H1 (cell line): ENCODE results near the gene BMF. TPM values are rescaled to one million over a fixed set of nuclear protein-coding genes. Genes with fewer than 3 reads are reported as not detected.
A peak's percentile ranks its signal among the peaks of the same experiment; 100 is the strongest.
"Not testable (repeated sequence)": the region's sequence is repeated elsewhere in the genome, so short reads cannot be mapped to it uniquely, and the experiment has no call there.

ENCODE experiments used
- CTCF ChIA-PET: fragments of 300-600 bp; sonication (Branson Sonifier 250); formaldehyde crosslinking; loops from one replicate; lab custom pipeline; 2021; ENCODE audit not compliant: partially characterized antibody; lab: Charles Lee
- POLR2A ChIA-PET: fragments of 300-600 bp; sonication (Branson Sonifier 250); formaldehyde crosslinking; loops from one replicate; lab custom pipeline; 2021; ENCODE audit warnings: inconsistent platforms; ENCODE audit not compliant: partially characterized antibody; lab: Charles Lee
- DNase-seq, 2 experiments: peaks; one replicate each; pipeline versions ENCODE4 v3.0.0 to v3.0.0-alpha.2; 2010 to 2022; ENCODE audit warnings: low spot score in 2 of 2, low read depth in 1 of 2, mixed read lengths in 1 of 2
- FAIRE-seq: peaks from 2 replicates; lab custom pipeline; 2011; peaks lifted over from hg19 to GRCh38; lab: Jason Lieb, UNC
- H2AFZ ChIP-seq: 2 replicates; pipeline ENCODE4 v1.8.1; 2012; ENCODE audit warnings: low read length, inconsistent platforms
- H2AK5ac ChIP-seq: 2 replicates; pipeline ENCODE4 v1.6.1; 2013; ENCODE audit warnings: low read depth, low read length
- H2BK120ac ChIP-seq: replicated peaks from 2 replicates; pipeline ENCODE3; 2013; ENCODE audit warnings: low read depth, low read length, inconsistent platforms
- H2BK12ac ChIP-seq: 2 replicates; pipeline ENCODE4 v1.6.1; 2013; ENCODE audit warnings: low read depth, low read length
- H2BK15ac ChIP-seq: 2 replicates; pipeline ENCODE4 v1.6.1; 2013; ENCODE audit warnings: low read length
- H2BK20ac ChIP-seq: 2 replicates; pipeline ENCODE4 v1.6.1; 2013; ENCODE audit warnings: low read length
- H2BK5ac ChIP-seq: 2 replicates; pipeline ENCODE4 v1.6.1; 2013; ENCODE audit warnings: low read depth, low read length
- H3K14ac ChIP-seq: 2 replicates; pipeline ENCODE4 v1.6.1; 2013; ENCODE audit warnings: inconsistent platforms; ENCODE audit not compliant: insufficient read length
- H3K18ac ChIP-seq: 2 replicates; pipeline ENCODE4 v1.6.1; 2013; ENCODE audit warnings: low read length; ENCODE audit errors: extremely low read depth
- H3K23ac ChIP-seq: 2 replicates; pipeline ENCODE4 v1.6.1; 2013; ENCODE audit warnings: inconsistent platforms; ENCODE audit not compliant: insufficient read length
- H3K23me2 ChIP-seq: 2 replicates; pipeline ENCODE4 v1.6.1; 2013; ENCODE audit warnings: low read depth, low read length
- H3K27ac ChIP-seq: 2 replicates; pipeline ENCODE4 v1.6.1; 2011; ENCODE audit warnings: low read depth, low read length, inconsistent platforms
- H3K27me3 ChIP-seq, 4 experiments: replicated peaks in 1 of 4; 1 replicate in 1 of 4; 2 replicates in 3 of 4; pipeline versions ENCODE4 v1.6.1 to v1.8.1; 2011 to 2013; ENCODE audit warnings: low read length in 3 of 4, mild to moderate bottlenecking in 3 of 4, inconsistent platforms in 2 of 4, mixed read lengths in 2 of 4, moderate library complexity in 1 of 4; ENCODE audit not compliant: control insufficient read depth in 3 of 4, insufficient read depth in 3 of 4; ENCODE audit errors: extremely low read depth in 1 of 4
- H3K36me3 ChIP-seq, 4 experiments: 2 replicates each; pipeline versions ENCODE4 v1.6.1 to v1.8.1; 2011 to 2013; ENCODE audit warnings: mild to moderate bottlenecking in 4 of 4, low read length in 3 of 4, moderate library complexity in 2 of 4, control low read depth in 1 of 4, inconsistent platforms in 1 of 4; ENCODE audit not compliant: insufficient read depth in 4 of 4, control insufficient read depth in 2 of 4
- H3K4ac ChIP-seq: replicated peaks from 2 replicates; pipeline ENCODE3; 2013; ENCODE audit warnings: low read length, low read depth, mixed read lengths, inconsistent platforms; ENCODE audit not compliant: insufficient read length
- H3K4me1 ChIP-seq, 4 experiments: replicated peaks in 1 of 4; 1 replicate in 1 of 4; 2 replicates in 3 of 4; pipeline versions ENCODE4 v1.6.1 to v1.8.1; 2011 to 2013; ENCODE audit warnings: low read length in 3 of 4, inconsistent platforms in 2 of 4, mixed read lengths in 1 of 4; ENCODE audit not compliant: insufficient read depth in 4 of 4, control insufficient read depth in 3 of 4
- H3K4me2 ChIP-seq, 2 experiments: 2 replicates each; pipeline versions ENCODE4 v1.6.1 to v1.8.1; 2011 to 2013; ENCODE audit warnings: low read depth in 2 of 2, low read length in 2 of 2, control low read depth in 1 of 2, inconsistent platforms in 1 of 2, mild to moderate bottlenecking in 1 of 2; ENCODE audit not compliant: insufficient read depth in 1 of 2
- H3K4me3 ChIP-seq, 4 experiments: fragments of 200-600, 300-600 bp in 1 of 4; sonication (generic), shearing (Covaris generic), sonication (Bioruptor Twin) in 1 of 4; 2 replicates each; pipeline versions ENCODE4 v1.5.1 to v1.8.1; 2011 to 2016; ENCODE audit warnings: low read length in 4 of 4, low read depth in 3 of 4, control low read depth in 2 of 4, inconsistent platforms in 2 of 4, mild to moderate bottlenecking in 2 of 4, mixed read lengths in 1 of 4, moderate library complexity in 1 of 4; ENCODE audit not compliant: insufficient read depth in 2 of 4; ENCODE audit errors: extremely low read depth in 1 of 4
- H3K56ac ChIP-seq: replicated peaks from 2 replicates; pipeline ENCODE3; 2013; ENCODE audit warnings: low read depth, mild to moderate bottlenecking, mixed read lengths, low read length, inconsistent platforms; ENCODE audit not compliant: insufficient read length
- H3K79me1 ChIP-seq: 2 replicates; pipeline ENCODE4 v1.6.1; 2013; ENCODE audit warnings: low read depth, low read length, control low read depth
- H3K79me2 ChIP-seq, 2 experiments: 2 replicates each; pipeline versions ENCODE4 v1.6.1 to v1.8.1; 2012 to 2013; ENCODE audit warnings: low read length in 2 of 2, mild to moderate bottlenecking in 2 of 2, inconsistent platforms in 1 of 2; ENCODE audit not compliant: insufficient read depth in 2 of 2, control insufficient read depth in 1 of 2
- H3K9ac ChIP-seq, 4 experiments: replicated peaks in 1 of 4; 1 replicate in 1 of 4; 2 replicates in 3 of 4; pipeline versions ENCODE4 v1.6.1 to v1.8.1; 2011 to 2013; ENCODE audit warnings: low read depth in 3 of 4, low read length in 3 of 4, control low read depth in 2 of 4, mild to moderate bottlenecking in 2 of 4, moderate library complexity in 2 of 4, inconsistent platforms in 1 of 4; ENCODE audit errors: extremely low read depth in 1 of 4
- H3K9me3 ChIP-seq, 2 experiments: 2 replicates each; pipeline versions ENCODE4 v1.6.1 to v1.8.1; 2012 to 2013; ENCODE audit warnings: mild to moderate bottlenecking in 2 of 2, moderate library complexity in 2 of 2, control low read depth in 1 of 2, inconsistent platforms in 1 of 2, low read depth in 1 of 2, low read length in 1 of 2, mixed read lengths in 1 of 2; ENCODE audit not compliant: insufficient read depth in 2 of 2
- H4K20me1 ChIP-seq, 2 experiments: replicated peaks in 1 of 2; 2 replicates each; pipeline versions ENCODE3 to v1.8.1; 2011 to 2013; ENCODE audit warnings: inconsistent platforms in 2 of 2, low read length in 2 of 2, mild to moderate bottlenecking in 1 of 2; ENCODE audit not compliant: insufficient read depth in 2 of 2, control insufficient read depth in 1 of 2
- H4K5ac ChIP-seq: 2 replicates; pipeline ENCODE4 v1.6.1; 2013; ENCODE audit warnings: low read length, low read depth, mixed read lengths, inconsistent platforms; ENCODE audit not compliant: insufficient read length
- H4K8ac ChIP-seq: 2 replicates; pipeline ENCODE4 v1.8.0; 2013; ENCODE audit warnings: mild to moderate bottlenecking, moderate library complexity, low read length, inconsistent platforms; ENCODE audit not compliant: insufficient read depth; ENCODE audit errors: extremely low read depth
- H4K91ac ChIP-seq: replicated peaks from 2 replicates; pipeline ENCODE3; 2013; ENCODE audit warnings: low read length, mixed read lengths, inconsistent platforms; ENCODE audit not compliant: insufficient read length
- CEBPB ChIP-seq: IDR thresholded peaks from 2 replicates; pipeline ENCODE4 v1.6.1; 2012; ENCODE audit warnings: low read depth, low read length
- CTBP2 ChIP-seq: IDR thresholded peaks from 2 replicates; pipeline ENCODE4 v1.7.0; 2011; ENCODE audit warnings: borderline replicate concordance, mild to moderate bottlenecking, moderate library complexity, mixed read lengths, low read length; ENCODE audit not compliant: insufficient read depth, insufficient read length
- MAFK ChIP-seq: IDR thresholded peaks from 2 replicates; pipeline ENCODE4 v1.6.1; 2012; ENCODE audit warnings: low read depth, mild to moderate bottlenecking, improper control_type of control experiment, low read length
- POU5F1 ChIP-seq: IDR thresholded peaks from 2 replicates; pipeline ENCODE4 v1.6.1; 2011; ENCODE audit warnings: low read depth, mild to moderate bottlenecking, low read length, moderate library complexity
- RXRA ChIP-seq: IDR thresholded peaks from 2 replicates; pipeline ENCODE4 v1.6.1; 2011; ENCODE audit warnings: low read depth, mild to moderate bottlenecking, low read length, moderate library complexity; ENCODE audit not compliant: insufficient read depth
- SUZ12 ChIP-seq: fragments of 200-600 bp; sonication (generic); IDR thresholded peaks from 2 replicates; pipeline ENCODE4 v1.6.1; 2012; ENCODE audit warnings: mild to moderate bottlenecking, inconsistent platforms, low read length, moderate library complexity, mixed read lengths
- WGBS, 2 experiments: shearing (Covaris generic) in 1 of 2; methylation state at CpG; one replicate each; pipeline versions ENCODE4 v1.1.6 to v1.1.7; 2013 to 2015; ENCODE audit warnings: low lambda C conversion rate in 2 of 2, mixed read lengths in 2 of 2, inconsistent platforms in 1 of 2, low coverage in 1 of 2, missing lambda C conversion rate in 1 of 2; ENCODE audit not compliant: insufficient replicate concordance in 2 of 2, insufficient coverage in 1 of 2, insufficient read length in 1 of 2; ENCODE audit errors: extremely low coverage in 1 of 2, missing lambda C conversion rate in 1 of 2; 5-methylcytosine and 5-hydroxymethylcytosine counted together
- polyA plus RNA-seq, 7 experiments: library from polyadenylated mRNA; depleted of rRNA in 3 of 7; stranded (reverse) in 5 of 7; unstranded in 2 of 7; fragments of >200 nt in 5 of 7; fragments of 200-250 nt in 2 of 7; gene quantifications; 1 replicate in 5 of 7; 2 replicates in 1 of 7; 4 replicates in 1 of 7; pipeline versions ENCODE4 v1.2.1 to v1.2.3, GENCODE V29; 2011 to 2013; ENCODE audit warnings: missing spikeins in 2 of 7, mixed read lengths in 2 of 7
- total RNA-seq: library from RNA; stranded (reverse); fragmentation: NEBNext Ultra II Directional; extraction: Animal tissue kit (Norgen Biotek cat#: 25700); gene quantifications from 2 replicates; pipeline ENCODE4 v1.2.1, GENCODE V29; 2021

The BMF gene
- total and polyA plus RNA-seq, 2 of the 8 experiments (the other 6 are each of a cell fraction or from before 2014, with no cell fraction given): 21.2 to 24.2 TPM

DNA sequence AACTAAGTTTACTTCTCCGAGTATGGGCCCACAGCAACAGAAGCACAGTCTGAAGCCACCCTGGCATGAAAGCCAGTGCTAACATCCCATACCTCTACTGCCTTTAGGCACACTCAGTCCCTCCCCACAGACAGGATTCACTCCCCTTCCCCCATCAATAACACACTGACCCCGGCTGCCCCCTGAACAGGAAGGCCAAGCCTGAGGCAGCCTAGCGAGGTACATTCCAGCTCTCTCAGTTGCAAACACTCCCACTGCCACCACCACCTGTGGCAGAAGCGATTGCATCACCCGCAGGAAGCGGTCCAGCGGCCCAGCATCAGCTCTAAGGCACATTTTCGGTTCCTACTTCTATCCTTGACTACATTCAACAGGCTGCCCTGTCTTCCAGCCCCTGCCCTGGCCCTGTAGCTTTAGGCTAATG, 7.0 kb upstream of the BMF start (continued):
- TF ChIP-seq MAFK: no peak
- peak; percentile 96 for TF ChIP-seq CEBPB
- no peak for TF ChIP-seq CTBP2
- TF ChIP-seq POU5F1: no peak
- no peak for TF ChIP-seq RXRA
- no peak for TF ChIP-seq SUZ12

DNA sequence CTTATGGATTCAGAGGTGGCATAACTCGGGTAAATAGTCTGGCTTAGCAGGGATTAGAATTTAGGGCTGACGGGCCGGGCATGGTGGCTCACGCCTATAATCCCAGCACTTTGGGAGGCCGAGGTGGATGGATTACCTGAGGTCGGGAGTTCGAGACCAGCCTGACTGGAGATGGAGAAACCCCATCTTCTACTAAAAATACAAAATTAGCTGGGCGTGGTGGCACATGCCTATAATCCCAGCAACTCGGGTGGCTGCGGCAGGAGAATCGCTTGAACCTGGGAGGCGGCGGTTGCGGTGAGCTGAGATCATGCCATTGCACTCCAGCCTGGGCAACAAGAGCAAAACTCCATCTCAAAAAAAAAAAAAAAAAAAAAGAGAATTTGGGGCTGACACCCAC, 6.4 kb upstream of the BMF start:
- not testable (repeated sequence) for H3K18ac ChIP-seq, H4K8ac ChIP-seq, H3K4me2 ChIP-seq, H3K9me3 ChIP-seq, H3K36me3 ChIP-seq, H2BK15ac ChIP-seq, H4K20me1 ChIP-seq, FAIRE-seq, H3K4me3 ChIP-seq, H4K5ac ChIP-seq, H3K79me1 ChIP-seq, H2AK5ac ChIP-seq, H2BK120ac ChIP-seq, H3K56ac ChIP-seq, H3K23me2 ChIP-seq, H3K27ac ChIP-seq, H3K27me3 ChIP-seq, H4K91ac ChIP-seq, H2AFZ ChIP-seq, H3K79me2 ChIP-seq, H2BK20ac ChIP-seq, DNase-seq, H3K9ac ChIP-seq, H3K14ac ChIP-seq, H3K23ac ChIP-seq, H3K4ac ChIP-seq
- WGBS, 2 experiments: 90% methylated on average over 14 of the region's 14 CpGs; no CpG with 5 or more reads in 1 of the 2 experiments
- 0 out of 2 replicates have a peak overlapping the region, but pooled peaks have one; percentile 96 for H2BK12ac ChIP-seq
- ChIA-PET POLR2A (interaction anchor here (0.7 to 4.8 kb wide), 10 partner anchors 9 to 68 kb away, joined by 3 to 19 read pairs (median 4); partner anchors contain the start of gene BUB1B), CTCF (interaction anchor here (0.6 to 23.9 kb wide), 11 partner anchors 8 to 416 kb away, joined by 3 to 406 read pairs (median 11); partner anchors contain the start of genes BUB1B and SRP14)
- peaks cover 5 to 19% (median 9%) of the 10 kb centered on the region in 4 experiments for H3K4me1 ChIP-seq
- H2BK5ac ChIP-seq: peak overlapping the region; percentile 53; the same call in 1 of the 2 replicates
